Left cardiac atrium (tissue), 4 donors: ENCODE results near the gene PRLHR. TPM values are rescaled to one million over a fixed set of nuclear protein-coding genes. Genes with fewer than 3 reads are reported as not detected.

Experiments
- ATAC-seq, 2 donors: fragments of 200-7000 bp; cut with Tn5 transposase; one replicate each; pipeline ENCODE4 v1.9.1; 2020; ENCODE audit warnings: mild to moderate bottlenecking in 2 of 2, moderate library complexity in 2 of 2
- DNase-seq: peaks from one replicate; pipeline ENCODE4 v3.0.0-alpha.2; 2020
- intact Hi-C, 2 donors: fragments of 100-400 bp; cut with DNase I; formaldehyde crosslinking; loops; one replicate each; pipeline versions ENCODE4 v1.14.1 to v1.15.1; 2022 to 2023
- total RNA-seq, 2 donors: library from RNA; stranded (reverse); fragmentation: NEBNext Ultra II Directional; extraction: Animal tissue kit (Norgen Biotek cat#: 25700); gene quantifications; one replicate each; pipeline ENCODE4 v1.2.1, GENCODE V29; 2021
- donor health status: DM: no; HTN: yes; CAD: no.
- donor health status: DM: no; HTN: yes; CAD: no; lungs with severe emphysema.
- donor health status: DM: yes; HTN: yes; CAD: no.
- donor health status: Dilated cardiomyopathy.

The PRLHR gene
- total RNA-seq, 2 donors from 2014 or later: not detected

DNA sequence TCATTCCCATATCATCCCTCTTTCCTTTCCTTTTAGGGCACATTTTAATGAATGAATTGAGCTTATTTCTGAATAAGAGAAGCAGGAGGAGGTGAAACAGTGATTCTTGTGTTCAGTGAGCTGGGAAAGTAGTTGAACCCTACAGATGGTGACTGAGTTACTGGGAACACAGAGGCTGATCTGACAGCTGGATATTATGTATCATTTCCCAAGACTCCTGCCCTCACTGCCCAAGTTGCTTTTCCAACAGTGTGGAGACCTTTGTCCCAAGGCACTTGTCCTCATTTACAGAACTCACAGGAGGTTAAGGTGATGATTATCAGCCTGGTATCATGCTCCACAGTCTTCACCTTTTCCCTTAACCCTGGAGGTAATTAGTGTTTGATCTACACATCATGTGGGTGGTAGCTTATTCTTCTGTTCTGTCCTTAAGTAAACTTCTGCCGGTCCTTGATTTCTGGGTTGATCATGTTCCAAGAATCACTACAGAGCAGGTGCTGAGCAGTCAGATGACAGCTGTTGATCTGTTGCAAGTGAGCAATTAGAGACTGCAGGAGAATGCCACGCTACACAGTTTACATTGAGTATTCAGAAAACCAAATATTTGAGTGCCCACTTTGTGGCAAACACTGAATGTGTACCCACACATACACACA lies 2.6 kb downstream of the PRLHR start:
- intact Hi-C loops: no loop called here
- no peak for ATAC-seq
- DNase-seq: no peak

DNA sequence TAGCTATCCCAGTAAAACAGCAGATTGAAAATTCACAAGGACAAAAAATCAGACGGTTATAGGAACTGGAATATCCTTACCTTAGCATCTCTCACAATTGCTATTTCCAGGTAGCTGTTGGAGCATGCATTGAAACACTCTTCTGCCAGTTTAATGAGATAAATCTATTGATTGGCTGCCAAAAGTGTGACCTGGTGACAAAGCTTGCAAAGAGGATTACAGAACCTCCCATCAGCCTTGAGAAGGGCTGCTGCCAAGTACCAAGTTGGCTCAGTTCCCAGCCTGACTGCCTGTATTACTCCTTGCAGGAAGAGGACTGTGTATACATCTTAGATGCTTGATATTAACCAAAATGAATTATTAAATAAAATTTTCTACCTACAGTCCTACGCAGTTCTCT lies 5.1 kb downstream of the PRLHR start:
- DNase-seq (peak; percentile 43), ATAC-seq (peak in 1 of 2 donors; percentile 46)
- intact Hi-C loops: no loop called here

DNA sequence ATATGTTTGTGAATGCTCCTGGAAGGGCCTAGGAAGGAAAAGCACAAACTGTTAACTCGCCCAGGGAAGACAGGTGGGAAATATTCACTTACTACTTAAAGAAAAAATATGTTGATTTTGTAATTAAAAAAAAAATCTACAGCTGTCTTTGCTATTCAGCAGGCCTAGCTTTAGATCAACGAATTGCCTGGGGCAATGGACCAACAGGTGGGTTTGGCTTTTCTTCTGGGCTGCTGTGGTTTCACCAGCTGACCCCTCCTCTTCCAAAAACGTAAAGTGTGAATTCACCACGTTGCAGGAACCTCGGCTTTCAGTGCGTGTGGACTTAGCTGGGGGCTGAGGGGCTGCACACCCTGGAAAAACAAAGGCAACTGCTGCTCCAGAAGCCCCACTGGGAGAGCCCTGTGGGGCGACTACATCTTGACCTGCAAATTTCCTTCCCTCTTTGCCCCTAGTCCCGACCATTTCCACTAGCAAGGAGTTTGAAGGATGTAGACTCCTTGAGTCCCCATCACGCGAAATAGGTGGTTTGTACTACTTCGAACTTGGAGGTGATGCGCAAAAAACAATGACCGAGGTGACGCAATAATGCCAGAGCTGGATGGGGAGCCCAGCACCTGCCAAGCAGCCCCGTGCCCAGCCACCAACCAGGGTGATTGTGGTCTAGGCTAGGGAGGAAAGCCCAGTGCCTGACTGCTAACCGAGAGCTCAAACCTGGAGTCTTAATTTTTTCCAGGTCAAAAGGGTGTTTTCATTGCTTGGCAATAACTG lies 7.4 kb downstream of the PRLHR start:
- intact Hi-C loops: no loop called here
- DNase-seq: no peak
- no peak for ATAC-seq

DNA sequence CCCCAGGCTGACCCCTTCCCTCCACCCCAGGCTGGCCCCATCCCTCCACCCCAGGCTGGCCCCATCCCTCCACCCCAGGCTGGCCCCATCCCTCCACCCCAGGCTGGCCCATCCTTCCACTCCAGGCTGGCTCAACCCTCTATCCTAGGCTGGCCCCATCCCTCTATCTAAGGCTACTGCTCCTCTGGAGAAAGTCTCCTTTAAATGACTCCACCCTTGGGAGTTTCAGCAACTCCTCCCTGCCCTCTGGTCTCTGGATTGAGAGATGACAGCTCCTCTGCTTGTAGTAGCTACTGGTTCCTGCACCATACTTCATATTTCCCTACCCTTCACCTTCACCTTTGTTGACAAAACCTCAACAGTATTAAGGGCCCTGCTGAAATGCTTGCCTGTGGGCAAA lies 8.5 kb downstream of the PRLHR start:
- DNase-seq (no peak), ATAC-seq (no peak)
- intact Hi-C loops: no loop called here

DNA sequence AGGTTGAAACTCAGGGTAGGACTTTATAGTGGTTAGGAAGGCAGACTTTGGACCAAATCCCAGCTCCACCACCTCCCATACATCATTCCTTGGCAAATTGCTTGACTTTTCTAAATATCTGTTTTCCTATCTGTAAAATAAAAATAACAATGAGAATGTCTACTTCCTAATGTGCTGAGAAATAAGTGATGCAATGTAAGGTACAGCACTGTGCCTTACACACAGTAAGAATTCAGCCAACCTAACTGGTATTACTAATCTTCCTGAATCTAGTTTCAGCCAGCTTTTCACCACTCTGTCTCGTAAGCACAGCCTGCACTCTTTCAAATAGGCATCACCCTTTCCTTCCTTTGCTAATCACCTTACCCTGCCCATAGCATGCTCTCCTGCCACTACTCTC lies 9.7 kb downstream of the PRLHR start:
- DNase-seq: no peak
- intact Hi-C loops: no loop called here
- no peak for ATAC-seq

DNA sequence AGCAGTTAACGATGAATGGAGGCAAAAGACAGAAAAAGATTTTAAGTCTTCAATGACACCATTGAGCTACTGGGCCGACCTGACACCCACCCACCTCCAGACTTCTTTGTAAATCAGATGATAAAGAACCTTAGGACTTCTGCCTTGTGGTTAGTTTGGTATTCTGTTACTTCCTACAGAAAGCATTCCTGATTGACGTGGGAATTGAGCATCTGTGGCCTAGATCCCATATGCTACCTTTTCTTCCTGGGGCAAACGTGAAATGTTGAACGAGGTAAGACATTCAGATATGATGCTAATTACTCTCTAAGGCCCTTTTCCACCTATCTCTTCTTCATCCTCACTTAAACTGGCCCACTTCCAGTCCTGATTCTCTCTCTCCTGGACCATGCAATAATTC lies 10.2 kb downstream of the PRLHR start:
- no peak for ATAC-seq
- intact Hi-C loops: no loop called here
- no peak for DNase-seq

DNA sequence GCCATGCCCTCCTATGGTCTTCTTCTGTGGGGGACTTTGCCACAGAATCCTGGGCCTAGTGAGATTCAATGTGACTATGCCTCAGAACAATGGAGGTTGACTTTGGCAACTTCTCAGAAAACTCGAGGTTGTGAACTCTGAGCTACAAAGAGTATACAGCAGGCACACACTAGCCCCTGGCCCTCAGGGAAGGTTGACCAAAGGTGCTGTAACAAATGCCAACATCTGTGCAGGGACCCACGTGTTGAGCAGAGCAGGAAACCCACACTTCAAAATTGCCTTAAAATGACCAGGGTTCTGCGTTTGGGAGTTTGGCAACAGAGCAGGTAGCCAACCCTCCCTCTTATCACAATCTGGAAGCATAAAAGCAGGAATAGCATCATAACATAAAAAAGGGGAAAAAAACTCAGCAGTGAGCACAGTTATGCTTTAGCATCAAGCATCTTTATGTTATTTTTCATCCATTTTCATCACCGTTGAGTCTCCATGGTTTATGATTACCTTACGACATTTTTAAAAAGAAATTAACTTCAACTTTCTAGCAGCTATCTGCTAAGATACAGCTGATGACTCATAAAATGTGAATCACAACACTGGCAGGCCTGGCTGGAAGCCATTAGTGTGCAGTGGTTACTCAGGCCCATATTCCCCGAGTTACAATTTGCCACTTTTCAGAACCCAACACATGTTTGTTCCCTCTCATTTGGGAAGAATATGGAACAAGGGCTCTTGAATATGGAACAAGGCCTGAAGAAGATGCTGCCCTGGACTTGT lies 11.1 kb downstream of the PRLHR start:
- no peak for DNase-seq
- intact Hi-C loops: no loop called here

DNA sequence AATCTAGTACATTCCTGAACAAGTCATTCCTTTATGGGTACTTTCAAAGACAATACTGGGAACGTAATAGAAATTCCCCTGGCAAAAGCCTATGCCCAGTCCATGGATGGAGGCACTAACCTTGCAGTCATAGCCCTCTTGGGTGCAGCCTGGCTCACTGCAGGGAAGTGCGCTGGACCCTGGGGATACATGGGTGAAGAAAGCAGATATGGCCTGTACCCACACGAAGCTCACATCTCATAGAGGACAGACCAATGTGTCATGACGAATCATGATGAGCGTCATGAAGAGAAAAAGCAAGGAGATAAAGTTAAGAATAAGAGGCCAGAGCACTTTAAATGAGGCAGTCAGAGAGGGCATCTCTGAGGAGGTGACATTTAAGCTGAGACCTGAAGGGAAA lies 11.8 kb downstream of the PRLHR start:
- DNase-seq (no peak), ATAC-seq (no peak)
- intact Hi-C loops: no loop called here

More for the DNA sequence above, 11.1 kb downstream of the PRLHR start:
- peak in 1 of 2 donors; percentile 65 for ATAC-seq

DNA sequence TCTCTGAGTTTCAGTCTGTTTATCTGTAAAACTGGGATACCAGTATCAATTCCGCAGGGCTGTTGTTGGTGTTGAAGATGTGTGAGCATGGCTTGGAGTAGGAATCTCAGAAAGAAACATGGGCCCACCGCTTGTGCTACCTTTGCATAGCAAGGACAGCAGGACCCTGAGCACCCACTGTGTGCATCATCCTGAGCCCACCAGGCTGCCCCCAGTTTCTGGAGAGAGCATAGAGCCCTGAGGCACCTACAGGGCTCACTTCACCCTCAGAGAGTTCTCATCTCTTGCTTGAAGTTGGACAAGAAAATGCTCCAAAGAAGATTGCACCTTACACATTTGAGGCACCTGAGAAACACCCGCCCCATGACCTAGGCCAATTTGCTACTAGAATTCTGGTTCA lies 12.9 kb downstream of the PRLHR start:
- no peak for DNase-seq
- intact Hi-C loops: no loop called here
- no peak for ATAC-seq

DNA sequence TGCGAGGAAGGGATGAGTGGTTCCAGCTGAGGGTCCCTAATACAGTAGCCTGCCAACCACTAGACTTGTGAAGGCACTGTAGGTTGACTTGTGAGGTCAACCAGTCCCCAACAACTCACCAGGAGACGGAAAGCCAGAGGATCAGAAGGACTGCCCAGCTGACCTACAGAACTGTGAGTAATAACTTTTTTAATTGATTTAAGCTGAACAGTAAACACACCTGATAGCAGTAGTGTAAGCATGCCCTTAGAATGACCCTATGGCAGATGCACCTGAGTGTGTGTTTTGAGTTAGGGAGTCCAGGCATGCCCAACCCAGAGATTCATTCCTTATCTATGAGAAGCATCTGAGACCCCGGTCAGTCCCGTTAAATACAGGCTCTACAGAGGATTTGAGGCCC lies 14.1 kb downstream of the PRLHR start:
- DNase-seq (no peak), ATAC-seq (no peak)
- intact Hi-C loops: no loop called here

DNA sequence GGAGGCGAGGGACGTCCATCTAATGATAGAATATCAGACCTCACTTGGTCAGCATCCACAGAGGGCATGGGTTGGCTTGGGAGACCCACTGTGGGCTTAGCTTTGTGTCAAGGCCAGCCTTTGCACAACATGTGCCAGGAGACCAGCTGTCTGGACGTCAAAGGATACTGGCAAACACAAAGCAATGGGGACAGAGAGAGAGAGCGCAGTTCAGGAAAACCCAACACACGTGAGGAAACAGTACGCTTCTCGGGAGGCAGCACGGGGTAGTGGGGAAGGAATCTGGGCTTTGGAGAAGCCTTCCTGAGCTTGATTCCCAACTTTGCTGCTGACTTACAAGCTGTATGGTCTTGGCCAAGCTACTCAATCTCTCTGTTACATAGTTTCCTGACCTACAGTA lies 14.7 kb downstream of the PRLHR start:
- intact Hi-C loops: no loop called here
- DNase-seq: no peak
- ATAC-seq: no peak

DNA sequence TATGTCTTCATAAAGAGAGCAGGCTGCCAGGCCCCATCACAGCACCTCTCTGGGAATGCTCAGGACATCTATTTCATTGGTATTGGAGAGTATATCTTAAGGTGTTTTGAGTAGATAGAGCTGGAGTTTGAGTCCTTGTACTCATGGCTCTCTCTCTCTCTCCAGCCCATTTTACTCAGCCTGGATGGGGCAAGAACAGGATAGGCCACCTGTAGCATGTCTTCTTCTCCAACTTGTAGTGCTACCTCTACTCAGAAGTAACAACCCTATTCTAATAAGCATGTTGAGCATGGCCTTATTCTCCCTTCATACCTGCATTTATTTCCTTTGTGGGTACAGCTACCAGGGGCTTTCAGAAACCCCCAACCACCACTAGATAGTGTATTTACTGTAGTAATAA lies 21.9 kb downstream of the PRLHR start:
- ATAC-seq: no peak
- intact Hi-C loops: loop anchor here in 1 of 2 donors (5.0 kb wide), 1 partner anchor 144 kb away; no protein-coding TSS in a partner anchor
- DNase-seq: no peak

DNA sequence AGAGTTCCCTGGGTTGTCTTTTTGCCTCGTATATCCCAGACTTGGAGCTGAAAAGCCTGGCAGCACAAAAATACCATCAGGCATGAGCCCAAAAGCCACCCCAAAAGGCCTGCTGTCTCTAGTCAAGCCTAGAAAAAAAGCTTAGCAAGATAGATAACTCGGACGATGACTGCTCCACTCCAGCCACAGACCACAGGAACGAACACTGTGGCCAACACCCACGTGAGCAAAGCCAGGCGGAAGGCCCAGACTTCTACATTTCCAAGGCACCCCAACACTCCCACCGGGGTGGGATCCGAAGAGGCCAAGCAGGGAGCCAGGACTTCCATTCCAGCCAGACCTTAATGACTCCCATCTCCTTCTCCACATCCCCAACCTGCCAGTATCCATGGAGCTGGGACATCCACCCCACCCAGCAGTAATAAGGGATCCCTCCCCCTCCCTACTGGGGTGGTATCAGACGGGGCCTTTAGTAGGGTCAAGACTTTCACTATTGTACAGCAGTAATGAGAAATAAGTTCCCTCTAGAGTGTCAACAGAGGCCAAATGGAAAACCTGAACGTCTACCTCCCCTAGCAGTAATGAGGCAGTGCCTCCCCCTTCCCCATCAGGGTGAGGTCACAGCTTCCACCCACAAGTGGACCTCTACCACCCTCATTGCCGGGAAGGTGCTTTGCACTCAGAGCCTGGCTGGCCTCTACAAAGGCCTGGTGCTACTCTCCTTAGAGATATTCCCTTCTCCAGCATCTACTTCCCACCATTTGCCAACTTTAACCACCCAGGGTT lies 23.0 kb downstream of the PRLHR start:
- ATAC-seq (no peak), DNase-seq (no peak)
- intact Hi-C loops: loop anchor here in 1 of 2 donors (5.0 kb wide), 1 partner anchor 145 kb away; no protein-coding TSS in a partner anchor

DNA sequence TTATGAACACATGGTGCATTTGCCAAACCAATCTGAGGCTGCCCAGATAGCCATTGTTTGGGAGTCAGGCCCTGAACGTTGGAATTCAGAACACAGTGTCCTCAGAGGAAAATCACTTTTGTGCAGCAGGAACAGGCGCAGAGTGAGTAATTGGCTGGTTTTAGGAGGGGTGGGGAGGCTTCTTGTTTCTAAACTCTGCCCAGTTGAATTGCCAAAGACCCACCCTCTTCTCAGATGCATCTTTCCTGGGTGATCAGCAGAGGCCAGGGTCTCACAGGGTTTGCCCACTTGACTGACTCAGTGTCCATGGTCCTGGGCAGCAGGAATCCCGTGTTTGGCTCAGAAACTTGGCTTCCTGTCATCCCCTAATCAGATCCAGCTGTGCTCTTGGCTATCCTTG lies 24.3 kb downstream of the PRLHR start:
- DNase-seq: no peak
- intact Hi-C loops: loop anchor here in 1 of 2 donors (5.0 kb wide), 1 partner anchor 146 kb away; no protein-coding TSS in a partner anchor
- ATAC-seq: peak; percentile 53 to 58

DNA sequence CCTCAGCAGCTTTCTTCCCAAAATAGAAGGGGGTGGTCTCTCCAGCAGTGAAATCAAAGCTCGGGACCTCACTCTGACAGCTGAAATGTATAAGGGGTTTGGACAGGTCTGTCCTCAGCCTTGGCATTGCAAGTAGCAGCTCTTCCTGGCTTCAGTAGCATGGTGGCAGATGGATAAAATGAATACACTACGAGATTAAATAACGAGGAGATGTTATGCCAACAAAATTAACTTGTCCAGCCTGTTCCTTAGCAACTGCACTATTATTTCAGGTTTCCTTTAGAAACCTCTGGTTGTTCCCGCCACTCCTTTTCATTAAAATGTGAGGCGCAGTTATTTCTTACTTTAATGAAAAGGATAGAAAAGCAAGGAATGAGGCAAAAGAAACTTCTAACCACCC lies 24.9 kb downstream of the PRLHR start:
- intact Hi-C loops: loop anchor here in 1 of 2 donors (5.0 kb wide), 1 partner anchor 147 kb away; no protein-coding TSS in a partner anchor
- DNase-seq (no peak), ATAC-seq (no peak)

DNA sequence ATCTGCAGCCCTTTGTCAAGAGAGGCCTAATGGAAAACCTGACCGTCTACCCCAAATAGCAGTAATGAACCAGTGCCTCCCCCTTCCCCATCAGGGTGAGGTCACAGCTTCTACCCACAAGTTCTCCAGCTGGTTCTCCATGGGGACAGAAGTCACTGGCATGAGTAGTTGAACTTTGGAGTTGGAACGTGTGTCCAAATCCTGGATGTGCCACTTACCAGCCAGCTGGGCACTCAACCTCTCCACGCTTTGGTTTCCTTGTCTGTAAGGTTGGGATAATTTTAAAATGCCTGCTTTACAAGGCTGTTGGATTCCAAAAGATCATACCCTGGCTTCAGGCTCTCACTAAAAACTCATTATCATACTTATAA lies 25.6 kb downstream of the PRLHR start:
- DNase-seq (no peak), ATAC-seq (no peak)
- intact Hi-C loops: loop anchor here (1.0 to 5.0 kb wide), 4 partner anchors 147 to 232 kb away; no protein-coding TSS in a partner anchor

DNA sequence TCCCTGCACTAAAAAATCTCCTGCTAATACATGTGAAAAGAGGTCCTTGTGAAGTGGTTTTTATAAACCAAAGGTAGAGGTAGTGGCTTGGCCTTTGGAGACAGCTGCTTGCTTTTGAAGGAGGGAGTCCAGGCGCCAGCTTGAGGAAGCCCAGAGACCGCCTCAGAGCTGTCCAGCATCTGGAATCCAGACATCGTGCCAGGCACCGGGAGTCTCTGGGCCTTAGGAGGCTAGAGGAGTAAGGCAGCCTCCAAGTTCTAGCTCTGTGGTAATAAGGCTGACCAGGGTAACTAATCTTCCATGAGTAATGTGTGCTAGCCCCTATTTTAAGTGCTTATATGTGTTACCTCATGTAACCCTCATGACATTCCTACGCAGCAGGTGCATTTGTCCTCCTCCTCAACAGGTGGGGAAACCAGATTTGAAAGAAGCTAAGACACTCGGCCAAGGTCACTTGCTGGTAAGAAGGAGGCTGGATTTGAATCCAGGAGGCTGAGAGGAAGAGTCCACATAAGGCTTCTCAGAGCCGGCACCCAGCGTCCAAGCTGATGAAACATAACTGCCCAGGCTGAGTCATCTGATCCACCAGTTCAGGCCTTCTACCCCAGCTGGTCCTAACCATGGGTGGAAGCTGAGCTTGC lies 26.1 kb downstream of the PRLHR start:
- DNase-seq: no peak
- no peak for ATAC-seq
- intact Hi-C loops: loop anchor here (1.0 to 5.0 kb wide), 3 partner anchors 151 to 233 kb away; no protein-coding TSS in a partner anchor

DNA sequence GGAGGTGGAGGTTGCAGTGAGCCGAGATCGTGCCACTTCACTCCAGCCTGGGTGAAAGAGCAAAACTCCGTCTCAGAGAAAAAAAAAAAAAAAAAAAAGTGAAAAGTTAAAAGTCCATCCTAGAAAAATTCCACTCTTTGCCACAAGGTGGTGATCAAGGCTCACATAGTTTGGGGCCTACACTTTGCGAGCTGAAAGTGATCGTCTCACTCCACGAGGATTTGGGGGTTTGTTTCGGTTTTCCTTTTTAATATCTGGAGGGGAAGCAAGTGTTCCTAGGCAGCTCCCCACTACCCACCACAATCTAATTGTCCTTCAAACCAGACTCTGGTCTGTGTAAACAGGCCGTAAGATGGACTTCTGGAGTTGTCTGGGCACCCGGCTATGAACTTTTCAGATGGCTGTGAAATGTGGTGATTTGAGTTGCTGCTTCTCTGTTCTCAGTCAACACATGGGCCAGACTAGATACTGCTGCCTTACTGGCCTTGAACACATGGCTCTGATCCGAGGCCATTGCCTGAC lies 27.1 kb downstream of the PRLHR start:
- intact Hi-C loops: loop anchor here (2.0 to 5.0 kb wide), 2 partner anchors 152 to 234 kb away; no protein-coding TSS in a partner anchor
- no peak for DNase-seq
- peak; percentile 57 to 75 for ATAC-seq
